ENCODE data around the gene KRT1.

- TF ChIP-seq EZH2 (IDR thresholded peaks at IDR 0.05; ENCODE audit: borderline replicate concordance, insufficient read depth, low read depth, low read length, poor library complexity, severe bottlenecking) (no peak), CTCF (IDR thresholded peaks at IDR 0.05) (no peak)
These were observed 29.6 kb downstream of the KRT1 start for GRCh38 chr12:52650520-52651081.
